GM12878 (cell line): ENCODE results near the gene DND1. TPM values are rescaled to one million over a fixed set of nuclear protein-coding genes. Genes with fewer than 3 reads are reported as not detected.

ENCODE experiments used
- ATAC-seq: fragments of 200-7000 bp; cut with Tn5 transposase; 3 replicates; pipeline ENCODE4 v1.9.1; 2020; ENCODE audit warnings: mild to moderate bottlenecking, moderate library complexity
- BruUV-seq: library from RNA; stranded (reverse); fragments of 400-500 nt; replicated peaks from 2 replicates; lab custom pipeline; 2021; lab: Mats Ljungman, UMichigan
- CTCF ChIA-PET: fragments of 300-600 bp; sonication (Branson Sonifier 250); formaldehyde crosslinking; extraction: SDS; loops from one replicate; lab custom pipeline; 2021; ENCODE audit warnings: inconsistent platforms; lab: Yijun Ruan, JAX
- POLR2A ChIA-PET: fragments of 350-600 bp; formaldehyde crosslinking; extraction: SDS; loops from one replicate; lab custom pipeline; 2021; ENCODE audit warnings: inconsistent platforms; lab: Charles Lee
- RAD21 ChIA-PET: fragments of 300-600 bp; sonication (Branson Sonifier 250); formaldehyde crosslinking; loops from one replicate; lab custom pipeline; 2023; ENCODE audit warnings: antibody characterized with exemption; ENCODE audit not compliant: unreplicated experiment; lab: Charles Lee
- SMC1A ChIA-PET: fragments of 300-600 bp; sonication (Branson Sonifier 250); formaldehyde crosslinking; loops from one replicate; lab custom pipeline; 2023; ENCODE audit not compliant: unreplicated experiment, uncharacterized antibody; lab: Charles Lee
- DNase-seq: peaks from one replicate; pipeline ENCODE4 v3.0.0-alpha.2; 2011; ENCODE audit warnings: low read depth, low spot score
- FAIRE-seq: peaks from 3 replicates; lab custom pipeline; 2011; peaks lifted over from hg19 to GRCh38; lab: Jason Lieb, UNC
- H2AFZ ChIP-seq: 2 replicates; pipeline ENCODE4 v1.6.0; 2011; ENCODE audit warnings: low read depth, low read length, control low read depth; ENCODE audit not compliant: control insufficient read depth
- H3K27ac ChIP-seq: 2 replicates; pipeline ENCODE4 v1.5.1; 2011; ENCODE audit warnings: control low read depth; ENCODE audit not compliant: control insufficient read depth, insufficient read depth
- H3K27me3 ChIP-seq, 2 experiments: replicated peaks in 1 of 2; 2 replicates each; pipeline versions ENCODE4 v1.6.0 to v1.6.1; 2011; ENCODE audit warnings: low read length in 1 of 2; ENCODE audit not compliant: control insufficient read depth in 2 of 2, insufficient read depth in 2 of 2
- H3K36me3 ChIP-seq, 2 experiments: 2 replicates each; pipeline ENCODE4 v1.5.1; 2011; ENCODE audit warnings: low read length in 1 of 2; ENCODE audit not compliant: control insufficient read depth in 2 of 2, insufficient read depth in 2 of 2
- H3K4me1 ChIP-seq: 2 replicates; pipeline ENCODE4 v1.6.1; 2011; ENCODE audit warnings: mild to moderate bottlenecking, low read length, moderate library complexity, mixed read lengths; ENCODE audit not compliant: control insufficient read depth, insufficient read depth
- H3K4me2 ChIP-seq: 2 replicates; pipeline ENCODE4 v1.6.0; 2011; ENCODE audit warnings: control low read depth; ENCODE audit not compliant: control insufficient read depth, insufficient read depth
- H3K4me3 ChIP-seq: fragments of 200-600 bp; sonication (generic); 2 replicates; pipeline ENCODE4 v1.5.1; 2016
- H3K79me2 ChIP-seq: 2 replicates; pipeline ENCODE4 v1.6.0; 2011; ENCODE audit warnings: low read length; ENCODE audit not compliant: control insufficient read depth, insufficient read depth
- H3K9ac ChIP-seq: 2 replicates; pipeline ENCODE4 v1.8.0; 2011; ENCODE audit warnings: low read length, control low read depth, mixed read lengths; ENCODE audit not compliant: control insufficient read depth, insufficient read depth
- H3K9me3 ChIP-seq: replicated peaks from 3 replicates; pipeline ENCODE4 v1.5.1; 2011; ENCODE audit warnings: mild to moderate bottlenecking, low read length; ENCODE audit not compliant: control insufficient read depth, insufficient read depth
- H4K20me1 ChIP-seq: 2 replicates; pipeline ENCODE4 v1.6.0; 2011; ENCODE audit not compliant: control insufficient read depth, insufficient read depth
- BRCA1 ChIP-seq: IDR thresholded peaks from 2 replicates; pipeline ENCODE4 v1.6.1; 2011; ENCODE audit warnings: low read depth, low read length, improper control_type of control experiment
- ESRRA ChIP-seq: IDR thresholded peaks from 2 replicates; pipeline ENCODE4 v1.6.1; 2012; ENCODE audit warnings: mild to moderate bottlenecking, low read length, improper control_type of control experiment
- JUND ChIP-seq: IDR thresholded peaks from 2 replicates; pipeline ENCODE4 v1.6.1; 2012; ENCODE audit warnings: low read depth, mild to moderate bottlenecking, low read length, improper control_type of control experiment, moderate library complexity
- SMARCA5 ChIP-seq: fragments of 450-650 bp; IDR thresholded peaks from 2 replicates; pipeline ENCODE4 v1.6.1; 2017; ENCODE audit warnings: mild to moderate bottlenecking
- TAF1 ChIP-seq: IDR thresholded peaks from 2 replicates; pipeline ENCODE4 v1.6.1; 2011; ENCODE audit warnings: mild to moderate bottlenecking, low read depth, low read length, borderline replicate concordance
- WGBS: methylation state at CpG from one replicate; pipeline ENCODE4 v1.1.6; 2016; ENCODE audit warnings: low lambda C conversion rate; ENCODE audit not compliant: insufficient replicate concordance, insufficient coverage; ENCODE audit errors: missing lambda C conversion rate; 5-methylcytosine and 5-hydroxymethylcytosine counted together
- in situ Hi-C: fragments of 300-500 bp; cut with MboI; formaldehyde crosslinking; loops from 9 replicates; pipeline ENCODE4 v1.14.3; 2018; ENCODE audit warnings: mixed read lengths
- intact Hi-C: fragments of 100-400 bp; cut with micrococcal nuclease; formaldehyde crosslinking; loops from one replicate; pipeline ENCODE4 v1.14.2; 2022; ENCODE audit not compliant: unreplicated experiment
- polyA plus RNA-seq, 11 experiments: library from polyadenylated mRNA; depleted of rRNA in 4 of 11; unstranded in 6 of 11; stranded (reverse) in 5 of 11; fragments of >200 nt; fragmentation: Nextera tagmentation in 4 of 11; fragmentation: Illumina TruSeq in 1 of 11; extraction: Ambion mirVana in 4 of 11; extraction: Trizol in 1 of 11; gene quantifications; 1 replicate in 1 of 11; 2 replicates in 10 of 11; pipeline versions ENCODE4 v1.2.1 to v1.2.3, GENCODE V29; 2011 to 2016; ENCODE audit warnings: inconsistent platforms in 2 of 11, missing spikeins in 2 of 11, low read depth in 1 of 11
- total RNA-seq, 4 experiments: library from RNA; depleted of rRNA in 3 of 4; stranded (reverse); fragments of >200 nt in 3 of 4; fragmentation: Illumina TruSeq in 1 of 4; extraction: Trizol in 1 of 4; gene quantifications; 2 replicates each; pipeline versions ENCODE4 v1.2.1 to v1.2.3, GENCODE V29; 2013 to 2021
- TF ChIP-seq, protein P1 (sequence below): fragments of 450-650 bp; formaldehyde crosslinking; IDR thresholded peaks from 2 replicates; pipeline ENCODE4 v1.4.0; 2020; ENCODE audit warnings: mild to moderate bottlenecking, moderate library complexity
- TF ChIP-seq, protein P2 (sequence below): fragments of 450-650 bp; conservative IDR thresholded peaks from 2 replicates; pipeline ENCODE4 v1.6.1; 2017; ENCODE audit warnings: mild to moderate bottlenecking, moderate library complexity
- TF ChIP-seq, protein P3 (sequence below): IDR thresholded peaks from 2 replicates; pipeline ENCODE4 v1.6.1; 2011; ENCODE audit warnings: low read depth, mild to moderate bottlenecking, low read length, moderate library complexity, borderline replicate concordance; ENCODE audit errors: extremely low read depth
- TF ChIP-seq, protein P4 (sequence below): fragments of 450-650 bp; IDR thresholded peaks from 2 replicates; pipeline ENCODE4 v1.6.1; 2017; ENCODE audit warnings: mild to moderate bottlenecking, low read depth, inconsistent platforms; ENCODE audit not compliant: poor library complexity, severe bottlenecking

DND1 gene
- total and polyA plus RNA-seq, 10 of the 15 experiments (the other 5 are each of a cell fraction or from before 2014, with no cell fraction given), result 0.15 to 2.9 (median 0.73) TPM; not detected in 2

DNA sequence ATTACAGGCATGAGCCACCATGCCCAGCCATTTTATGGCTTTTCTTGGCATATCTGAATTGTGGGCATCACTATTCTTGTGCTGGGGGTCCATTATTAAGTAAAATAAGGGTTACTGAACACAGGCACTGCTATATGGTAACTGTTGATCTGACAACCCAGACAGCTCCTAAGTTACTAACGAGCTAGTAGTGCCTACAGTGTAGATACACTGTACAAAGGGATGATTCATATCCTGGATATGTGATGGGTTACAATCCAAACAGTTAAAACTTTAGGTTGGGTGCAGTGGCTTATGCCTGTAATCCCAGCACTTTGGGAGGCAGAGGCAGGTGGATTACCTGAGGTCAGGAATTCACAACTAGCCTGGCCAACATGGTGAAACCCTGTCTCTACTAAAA lies 44.7 kb downstream of the DND1 start (continued):
- TF ChIP-seq, protein P1, sequence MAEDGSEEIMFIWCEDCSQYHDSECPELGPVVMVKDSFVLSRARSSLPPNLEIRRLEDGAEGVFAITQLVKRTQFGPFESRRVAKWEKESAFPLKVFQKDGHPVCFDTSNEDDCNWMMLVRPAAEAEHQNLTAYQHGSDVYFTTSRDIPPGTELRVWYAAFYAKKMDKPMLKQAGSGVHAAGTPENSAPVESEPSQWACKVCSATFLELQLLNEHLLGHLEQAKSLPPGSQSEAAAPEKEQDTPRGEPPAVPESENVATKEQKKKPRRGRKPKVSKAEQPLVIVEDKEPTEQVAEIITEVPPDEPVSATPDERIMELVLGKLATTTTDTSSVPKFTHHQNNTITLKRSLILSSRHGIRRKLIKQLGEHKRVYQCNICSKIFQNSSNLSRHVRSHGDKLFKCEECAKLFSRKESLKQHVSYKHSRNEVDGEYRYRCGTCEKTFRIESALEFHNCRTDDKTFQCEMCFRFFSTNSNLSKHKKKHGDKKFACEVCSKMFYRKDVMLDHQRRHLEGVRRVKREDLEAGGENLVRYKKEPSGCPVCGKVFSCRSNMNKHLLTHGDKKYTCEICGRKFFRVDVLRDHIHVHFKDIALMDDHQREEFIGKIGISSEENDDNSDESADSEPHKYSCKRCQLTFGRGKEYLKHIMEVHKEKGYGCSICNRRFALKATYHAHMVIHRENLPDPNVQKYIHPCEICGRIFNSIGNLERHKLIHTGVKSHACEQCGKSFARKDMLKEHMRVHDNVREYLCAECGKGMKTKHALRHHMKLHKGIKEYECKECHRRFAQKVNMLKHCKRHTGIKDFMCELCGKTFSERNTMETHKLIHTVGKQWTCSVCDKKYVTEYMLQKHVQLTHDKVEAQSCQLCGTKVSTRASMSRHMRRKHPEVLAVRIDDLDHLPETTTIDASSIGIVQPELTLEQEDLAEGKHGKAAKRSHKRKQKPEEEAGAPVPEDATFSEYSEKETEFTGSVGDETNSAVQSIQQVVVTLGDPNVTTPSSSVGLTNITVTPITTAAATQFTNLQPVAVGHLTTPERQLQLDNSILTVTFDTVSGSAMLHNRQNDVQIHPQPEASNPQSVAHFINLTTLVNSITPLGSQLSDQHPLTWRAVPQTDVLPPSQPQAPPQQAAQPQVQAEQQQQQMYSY, result no peak
- TF ChIP-seq, protein P2, sequence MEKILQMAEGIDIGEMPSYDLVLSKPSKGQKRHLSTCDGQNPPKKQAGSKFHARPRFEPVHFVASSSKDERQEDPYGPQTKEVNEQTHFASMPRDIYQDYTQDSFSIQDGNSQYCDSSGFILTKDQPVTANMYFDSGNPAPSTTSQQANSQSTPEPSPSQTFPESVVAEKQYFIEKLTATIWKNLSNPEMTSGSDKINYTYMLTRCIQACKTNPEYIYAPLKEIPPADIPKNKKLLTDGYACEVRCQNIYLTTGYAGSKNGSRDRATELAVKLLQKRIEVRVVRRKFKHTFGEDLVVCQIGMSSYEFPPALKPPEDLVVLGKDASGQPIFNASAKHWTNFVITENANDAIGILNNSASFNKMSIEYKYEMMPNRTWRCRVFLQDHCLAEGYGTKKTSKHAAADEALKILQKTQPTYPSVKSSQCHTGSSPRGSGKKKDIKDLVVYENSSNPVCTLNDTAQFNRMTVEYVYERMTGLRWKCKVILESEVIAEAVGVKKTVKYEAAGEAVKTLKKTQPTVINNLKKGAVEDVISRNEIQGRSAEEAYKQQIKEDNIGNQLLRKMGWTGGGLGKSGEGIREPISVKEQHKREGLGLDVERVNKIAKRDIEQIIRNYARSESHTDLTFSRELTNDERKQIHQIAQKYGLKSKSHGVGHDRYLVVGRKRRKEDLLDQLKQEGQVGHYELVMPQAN, result no peak
- no peak for TF ChIP-seq ESRRA
- TF ChIP-seq, protein P3, sequence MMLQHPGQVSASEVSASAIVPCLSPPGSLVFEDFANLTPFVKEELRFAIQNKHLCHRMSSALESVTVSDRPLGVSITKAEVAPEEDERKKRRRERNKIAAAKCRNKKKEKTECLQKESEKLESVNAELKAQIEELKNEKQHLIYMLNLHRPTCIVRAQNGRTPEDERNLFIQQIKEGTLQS, result no peak
- TF ChIP-seq JUND, result no peak
- TF ChIP-seq, all 136 proteins: peak for 0

DNA sequence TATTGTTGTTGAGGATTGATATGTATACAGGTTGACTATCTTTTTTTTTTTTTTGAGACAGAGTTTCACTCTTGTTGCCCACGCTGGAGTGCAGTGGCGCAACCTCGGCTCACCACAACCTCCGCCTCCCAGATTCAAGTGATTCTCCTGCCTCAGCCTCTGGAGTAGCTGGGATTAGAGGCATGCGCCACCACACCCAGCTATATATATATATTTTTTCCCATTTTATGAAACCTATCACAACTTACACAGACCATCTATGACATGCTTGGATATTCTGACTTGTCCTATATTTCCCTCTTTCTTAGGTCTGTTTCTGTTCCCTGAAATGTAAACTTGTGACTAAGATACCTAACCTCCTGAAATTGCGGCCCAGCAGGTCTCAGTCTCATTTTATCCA lies 45.4 kb downstream of the DND1 start:
- WGBS, result 91% methylated on average over 5 of the region's 6 CpGs
- no peak for FAIRE-seq
- peaks cover 10% of the 10 kb centered on the region for H3K4me1 ChIP-seq
- in situ Hi-C loops, result no loop called here
- BruUV-seq, result no TSS peak
- H3K9ac ChIP-seq, result no peak overlapping the region
- RAD21 ChIA-PET, result no interaction called here
- TF ChIP-seq, protein P4, sequence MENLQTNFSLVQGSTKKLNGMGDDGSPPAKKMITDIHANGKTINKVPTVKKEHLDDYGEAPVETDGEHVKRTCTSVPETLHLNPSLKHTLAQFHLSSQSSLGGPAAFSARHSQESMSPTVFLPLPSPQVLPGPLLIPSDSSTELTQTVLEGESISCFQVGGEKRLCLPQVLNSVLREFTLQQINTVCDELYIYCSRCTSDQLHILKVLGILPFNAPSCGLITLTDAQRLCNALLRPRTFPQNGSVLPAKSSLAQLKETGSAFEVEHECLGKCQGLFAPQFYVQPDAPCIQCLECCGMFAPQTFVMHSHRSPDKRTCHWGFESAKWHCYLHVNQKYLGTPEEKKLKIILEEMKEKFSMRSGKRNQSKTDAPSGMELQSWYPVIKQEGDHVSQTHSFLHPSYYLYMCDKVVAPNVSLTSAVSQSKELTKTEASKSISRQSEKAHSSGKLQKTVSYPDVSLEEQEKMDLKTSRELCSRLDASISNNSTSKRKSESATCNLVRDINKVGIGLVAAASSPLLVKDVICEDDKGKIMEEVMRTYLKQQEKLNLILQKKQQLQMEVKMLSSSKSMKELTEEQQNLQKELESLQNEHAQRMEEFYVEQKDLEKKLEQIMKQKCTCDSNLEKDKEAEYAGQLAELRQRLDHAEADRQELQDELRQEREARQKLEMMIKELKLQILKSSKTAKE, result no peak
- TF ChIP-seq SMARCA5, result no peak
- TF ChIP-seq BRCA1, result no peak
- no peak for TF ChIP-seq TAF1
- TF ChIP-seq, all 136 proteins: peak for 0
- H3K27me3 ChIP-seq, result peaks cover 3% of the 10 kb centered on the region in 2 experiments; a peak in 1 of 4 replicates
- no peak overlapping the region for H3K4me3 ChIP-seq
- H3K27ac ChIP-seq, result no peak overlapping the region
- no peak for ATAC-seq
- no peak overlapping the region for H2AFZ ChIP-seq
- intact Hi-C loops, result no loop called here
- H3K36me3 ChIP-seq, result no peaks in the 10 kb centered on the region
- H3K4me2 ChIP-seq, result no peak overlapping the region
- no peak for DNase-seq
- ChIA-PET POLR2A (no interaction called here), CTCF (no interaction called here), SMC1A (interaction anchor here (1.5 kb wide), 1 partner anchor 37 kb away, joined by 3 read pairs; the partner anchor contains the start of gene WDR55)
- H4K20me1 ChIP-seq, result no peaks in the 10 kb centered on the region
- H3K9me3 ChIP-seq, result peaks cover 1% of the 10 kb centered on the region; the same call in 1 of the 3 replicates
- no peaks in the 10 kb centered on the region for H3K79me2 ChIP-seq
